Kidney (tissue), 14 donors: ENCODE results near the gene VPS26C. TPM values are rescaled to one million over a fixed set of nuclear protein-coding genes. Genes with fewer than 3 reads are reported as not detected.
A peak's percentile ranks its signal among the peaks of the same experiment; 100 is the strongest.

ENCODE experiments used
- DNase-seq, 5 donors: peaks; one replicate each; pipeline ENCODE4 v3.0.0-alpha.2; 2013 to 2020
- FAIRE-seq: peaks from 2 replicates; lab custom pipeline; 2012; peaks lifted over from hg19 to GRCh38; lab: Jason Lieb, UNC
- H3K27ac ChIP-seq, 2 donors: one replicate each; pipeline ENCODE4 v1.7.0; 2013; ENCODE audit warnings: low read depth in 2 of 2, low read length in 2 of 2, inconsistent platforms in 1 of 2
- H3K27me3 ChIP-seq: one replicate; pipeline ENCODE4 v1.7.1; 2013; ENCODE audit warnings: low read length, inconsistent platforms; ENCODE audit not compliant: control insufficient read depth, insufficient read depth
- H3K36me3 ChIP-seq, 3 donors: one replicate each; pipeline versions ENCODE4 v1.7.0 to v1.7.1; 2013; ENCODE audit warnings: low read length in 3 of 3, control low read depth in 1 of 3, inconsistent platforms in 1 of 3; ENCODE audit not compliant: insufficient read depth in 3 of 3, control insufficient read depth in 2 of 3
- H3K4me1 ChIP-seq, 3 donors: one replicate each; pipeline versions ENCODE4 v1.7.0 to v1.7.1; 2013; ENCODE audit warnings: low read length in 3 of 3, inconsistent platforms in 1 of 3, low read depth in 1 of 3; ENCODE audit not compliant: control insufficient read depth in 2 of 3, insufficient read depth in 2 of 3
- H3K4me3 ChIP-seq, 3 donors: one replicate each; pipeline versions ENCODE4 v1.7.0 to v1.8.1; 2013; ENCODE audit warnings: low read length in 3 of 3, control low read depth in 1 of 3, inconsistent platforms in 1 of 3
- H3K9ac ChIP-seq, 3 donors: one replicate each; pipeline versions ENCODE4 v1.7.0 to v1.7.1; 2013; ENCODE audit warnings: low read length in 3 of 3, control low read depth in 1 of 3, inconsistent platforms in 1 of 3
- H3K9me3 ChIP-seq, 3 donors: one replicate each; pipeline versions ENCODE4 v1.7.0 to v1.7.1; 2013; ENCODE audit warnings: low read length in 3 of 3, control low read depth in 1 of 3, inconsistent platforms in 1 of 3; ENCODE audit not compliant: control insufficient read depth in 2 of 3, insufficient read depth in 1 of 3
- CTCF ChIP-seq: IDR thresholded peaks from 3 replicates; pipeline ENCODE4 v1.5.1; 2012; ENCODE audit warnings: mild to moderate bottlenecking, moderate library complexity, borderline replicate concordance; ENCODE audit not compliant: insufficient read depth; ENCODE audit errors: extremely low read depth
- intact Hi-C: fragments of 100-400 bp; cut with DNase I; formaldehyde crosslinking; loops from one replicate; pipeline ENCODE4 v1.11.1; 2022
- polyA plus RNA-seq: library from polyadenylated mRNA; stranded (reverse); fragments of 350-450 nt; fragmentation: Illumina TruSeq; extraction: RNeasy Lipid Tissue Mini Kit (QIAGEN cat#74804); gene quantifications from one replicate; pipeline ENCODE4 v1.2.3, GENCODE V29; 2014; ENCODE audit warnings: low read depth, low replicate concordance; ENCODE audit not compliant: insufficient read depth
- total RNA-seq: library from RNA; stranded (reverse); fragmentation: NEBNext Ultra II Directional; extraction: Animal tissue kit (Norgen Biotek cat#: 25700); gene quantifications from one replicate; pipeline ENCODE4 v1.2.1, GENCODE V29; 2021
- donor health status: control.
- donor health status: control.
- donor health status: control.
- donor health status: control.
- donor health status: control.
- donor health status: DM: yes; HTN: yes; CAD: no.
- donor health status: Normal renal cell carcinoma (clear cell type).

VPS26C gene
- total and polyA plus RNA-seq, 2 donors from 2014 or later: 30.0 to 51.8 TPM

GRCh38 chr21:37244501-37245095, 22.5 kb downstream of the VPS26C start:
- Histone ChIP-seq H3K9me3 (no peaks in the 10 kb centered on the region), H3K27ac (no peak overlapping the region), H3K4me1 (peaks cover 0 to 6% (median 0%) of the 10 kb centered on the region in 3 donors), H3K4me3 (no peak overlapping the region), H3K27me3 (no peaks in the 10 kb centered on the region), H3K9ac (no peak overlapping the region), H3K36me3 (peaks cover 0 to 7% (median 0%) of the 10 kb centered on the region in 3 donors)
- FAIRE-seq (no peak), DNase-seq (no peak)
- TF ChIP-seq CTCF: no peak
- intact Hi-C loops: no loop called here

GRCh38 chr21:37243961-37244360, 23.2 kb downstream of the VPS26C start:
- intact Hi-C loops: no loop called here

GRCh38 chr21:37241426-37241825, 25.7 kb downstream of the VPS26C start:
- DNase-seq: peak in 1 of 5 donors; percentile 6
- no peak for TF ChIP-seq CTCF
- intact Hi-C loops: no loop called here
- Histone ChIP-seq H3K9ac (no peak overlapping the region), H3K27ac (no peak overlapping the region), H3K4me1 (peaks cover 0 to 6% (median 0%) of the 10 kb centered on the region in 3 donors), H3K36me3 (peaks cover 0 to 16% (median 11%) of the 10 kb centered on the region in 3 donors), H3K27me3 (no peaks in the 10 kb centered on the region), H3K4me3 (no peak overlapping the region), H3K9me3 (no peaks in the 10 kb centered on the region)
- FAIRE-seq: no peak

More at GRCh38 chr21:37243961-37244360, 23.2 kb downstream of the VPS26C start:
- H3K4me3 ChIP-seq: no peak overlapping the region
- no peak for TF ChIP-seq CTCF
- no peaks in the 10 kb centered on the region for H3K9me3 ChIP-seq
- no peak for FAIRE-seq
- no peak for DNase-seq
- H3K27ac ChIP-seq: no peak overlapping the region
- no peaks in the 10 kb centered on the region for H3K27me3 ChIP-seq
- H3K9ac ChIP-seq: no peak overlapping the region
- peaks cover 0 to 7% (median 0%) of the 10 kb centered on the region in 3 donors for H3K36me3 ChIP-seq
- peaks cover 0 to 6% (median 0%) of the 10 kb centered on the region in 3 donors for H3K4me1 ChIP-seq
